WERI-Rb-1 (cell line): Measurements from ENCODE around the gene CCDC85A.

Experiments
- DNase-seq: peaks from one replicate; pipeline ENCODE4 v3.0.0-alpha.2; 2020
- H3K27ac ChIP-seq: fragments of 250-450 bp; sonication (Bioruptor Pico); 2 replicates; pipeline ENCODE4 v1.5.1; 2020; ENCODE audit warnings: mild to moderate bottlenecking, moderate library complexity
- H3K27me3 ChIP-seq: fragments of 250-450 bp; sonication (Bioruptor Pico); 2 replicates; pipeline ENCODE4 v1.5.1; 2021; ENCODE audit warnings: mild to moderate bottlenecking, low read depth, moderate library complexity; ENCODE audit not compliant: insufficient read depth, severe bottlenecking
- H3K36me3 ChIP-seq: fragments of 250-450 bp; sonication (Bioruptor Pico); 2 replicates; pipeline ENCODE4 v1.5.1; 2020; ENCODE audit warnings: mild to moderate bottlenecking, moderate library complexity
- H3K4me3 ChIP-seq: 2 replicates; pipeline ENCODE4 v1.5.1; 2011; ENCODE audit warnings: low read depth, mild to moderate bottlenecking, control low read depth, low read length
- H3K9me3 ChIP-seq: fragments of 250-450 bp; sonication (Bioruptor Pico); 2 replicates; pipeline ENCODE4 v1.5.1; 2021; ENCODE audit warnings: mild to moderate bottlenecking, moderate library complexity; ENCODE audit not compliant: severe bottlenecking
- CTCF ChIP-seq: IDR thresholded peaks from 2 replicates; pipeline ENCODE4 v1.5.1; 2011; ENCODE audit warnings: low read depth, mild to moderate bottlenecking, control low read depth, inconsistent platforms, low read length

CCDC85A gene

DNA sequence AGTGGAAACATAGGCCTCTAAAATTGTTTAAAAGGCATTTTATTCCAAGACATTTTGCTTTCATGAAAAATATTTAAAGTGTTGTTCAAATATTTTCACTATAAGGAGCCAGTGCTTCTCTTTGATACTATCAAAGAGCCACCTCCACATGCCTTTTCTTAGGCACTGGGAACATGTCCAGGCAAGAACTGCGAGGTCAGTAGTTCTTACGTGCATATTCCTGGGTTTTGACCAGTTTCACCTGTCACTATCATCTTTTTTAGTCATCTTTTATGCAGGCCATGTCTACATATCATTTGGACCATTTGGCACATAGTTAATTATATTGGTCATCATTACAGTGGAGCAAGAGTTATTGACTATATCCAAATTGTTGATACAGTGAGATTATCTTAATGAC lies 195.3 kb downstream of the CCDC85A start:
- no peak for DNase-seq
- Histone ChIP-seq H3K9me3 (no peaks in the 10 kb centered on the region), H3K27ac (no peak overlapping the region), H3K4me3 (no peak overlapping the region), H3K36me3 (no peaks in the 10 kb centered on the region), H3K27me3 (no peaks in the 10 kb centered on the region)
- no peak for TF ChIP-seq CTCF

- Histone ChIP-seq H3K27ac (no peak overlapping the region), H3K36me3 (no peaks in the 10 kb centered on the region), H3K9me3 (no peaks in the 10 kb centered on the region), H3K4me3 (no peak overlapping the region), H3K27me3 (no peaks in the 10 kb centered on the region)
- DNase-seq = no peak
- no peak for TF ChIP-seq CTCF
Measured at GRCh38 chr2:56380861-56381260, 197.1 kb downstream of the CCDC85A start.

DNA sequence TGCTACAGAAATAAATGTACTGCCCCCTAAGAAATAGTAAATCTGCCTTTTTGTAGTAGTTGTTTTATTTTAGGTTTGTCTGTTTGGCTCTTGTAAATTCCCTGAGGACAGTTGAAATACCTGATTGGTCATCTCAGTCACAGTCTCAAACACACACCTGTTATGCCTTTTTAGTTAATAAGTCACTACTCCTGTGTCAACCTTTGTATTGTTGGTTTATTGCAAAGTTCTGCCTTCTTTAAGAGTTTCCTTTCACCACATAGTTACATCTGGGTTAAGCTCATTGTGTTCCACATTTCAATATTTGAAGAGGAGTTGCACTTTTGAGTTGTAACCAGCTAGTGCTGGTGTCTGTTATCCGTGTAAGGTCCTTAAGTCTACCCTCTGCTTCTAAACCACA lies 198.7 kb downstream of the CCDC85A start:
- Histone ChIP-seq H3K4me3 (no peak overlapping the region), H3K27me3 (no peaks in the 10 kb centered on the region), H3K36me3 (no peaks in the 10 kb centered on the region), H3K27ac (no peak overlapping the region), H3K9me3 (no peaks in the 10 kb centered on the region)
- TF ChIP-seq CTCF = no peak
- no peak for DNase-seq

GRCh38 chr2:56386657-56387056 lies 202.9 kb downstream of the CCDC85A start:
- H3K27ac ChIP-seq = no peak overlapping the region
- TF ChIP-seq CTCF = no peak
- H3K4me3 ChIP-seq = no peak overlapping the region
- H3K9me3 ChIP-seq = no peaks in the 10 kb centered on the region
- no peaks in the 10 kb centered on the region for H3K27me3 ChIP-seq
- no peaks in the 10 kb centered on the region for H3K36me3 ChIP-seq
- DNase-seq = no peak

- Histone ChIP-seq H3K4me3 (no peak overlapping the region), H3K36me3 (no peaks in the 10 kb centered on the region), H3K27me3 (no peaks in the 10 kb centered on the region), H3K9me3 (no peaks in the 10 kb centered on the region), H3K27ac (no peak overlapping the region)
- no peak for DNase-seq
- no peak for TF ChIP-seq CTCF
Measured at GRCh38 chr2:56390644-56391043, 206.9 kb downstream of the CCDC85A start.

DNA sequence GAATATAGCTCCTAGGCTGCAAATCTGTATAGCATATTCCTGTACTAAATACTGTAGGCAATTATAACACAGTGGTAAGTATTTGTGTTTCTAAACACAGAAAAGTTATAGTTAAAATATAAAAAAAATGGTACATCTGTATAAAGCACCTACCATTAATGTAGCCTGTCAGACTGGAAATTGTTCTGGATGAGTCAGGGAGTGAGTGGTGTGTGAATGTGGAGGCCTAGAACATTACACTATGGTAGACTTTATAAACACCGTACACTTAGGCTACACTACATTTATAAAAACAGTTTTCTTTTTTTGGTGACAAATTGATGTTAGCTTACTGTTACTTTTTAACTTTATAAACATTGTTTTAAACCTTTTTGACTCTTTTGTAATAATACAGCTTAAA lies 226.3 kb downstream of the CCDC85A start:
- TF ChIP-seq CTCF = no peak
- Histone ChIP-seq H3K4me3 (no peak overlapping the region), H3K9me3 (no peaks in the 10 kb centered on the region), H3K27ac (no peak overlapping the region), H3K27me3 (peaks cover 5% of the 10 kb centered on the region), H3K36me3 (no peaks in the 10 kb centered on the region)
- no peak for DNase-seq
